PC-3 (cell line): ENCODE measurements around the gene SEPTIN11. TPM values are rescaled to one million over a fixed set of nuclear protein-coding genes. Genes with fewer than 3 reads are reported as not detected.

ENCODE experiments used
- ATAC-seq: fragments of 200-7000 bp; cut with Tn5 transposase; 2 replicates; pipeline ENCODE4 v1.9.1; 2020; ENCODE audit warnings: mild to moderate bottlenecking, moderate library complexity
- BruUV-seq: library from RNA; stranded (reverse); fragments of 400-500 nt; replicated peaks from 2 replicates; lab custom pipeline; 2021; lab: Mats Ljungman, UMichigan
- CTCF ChIA-PET: fragments of 300-600 bp; sonication (Branson Sonifier 250); formaldehyde crosslinking; loops from one replicate; lab custom pipeline; 2022; ENCODE audit warnings: antibody characterized with exemption; lab: Charles Lee
- POLR2A ChIA-PET: fragments of 300-600 bp; sonication (Branson Sonifier 250); formaldehyde crosslinking; loops from one replicate; lab custom pipeline; 2022; ENCODE audit warnings: antibody characterized with exemption; ENCODE audit not compliant: unreplicated experiment; lab: Charles Lee
- DNase-seq: peaks from one replicate; pipeline ENCODE4 v3.0.0-alpha.2; 2015
- H2AFZ ChIP-seq: fragments of 300-600 bp; sonication (generic); 2 replicates; pipeline ENCODE4 v1.6.0; 2016; ENCODE audit warnings: antibody characterized with exemption, low read length
- H3F3A ChIP-seq: fragments of 300-600 bp; sonication (generic); one replicate; pipeline ENCODE4 v1.6.0; 2017; ENCODE audit warnings: antibody characterized with exemption, low read length, control low read depth, mild to moderate bottlenecking; ENCODE audit not compliant: unreplicated experiment
- H3K27ac ChIP-seq: fragments of 300-600 bp; sonication (generic); 2 replicates; pipeline ENCODE4 v1.5.1; 2016; ENCODE audit warnings: mild to moderate bottlenecking, low read length
- H3K27me3 ChIP-seq: fragments of 300-600 bp; sonication (generic); 2 replicates; pipeline ENCODE4 v1.6.1; 2016; ENCODE audit warnings: low read length, mixed read lengths
- H3K36me3 ChIP-seq: fragments of 300-600 bp; sonication (generic); 2 replicates; pipeline ENCODE4 v1.6.1; 2016; ENCODE audit warnings: low read depth, mixed run types, low read length, mixed read lengths
- H3K4me1 ChIP-seq: fragments of 300-600 bp; sonication (generic); 2 replicates; pipeline ENCODE4 v1.5.1; 2016; ENCODE audit warnings: low read length; ENCODE audit not compliant: insufficient read depth
- H3K4me2 ChIP-seq: fragments of 300-600 bp; sonication (generic); 2 replicates; pipeline ENCODE4 v1.6.0; 2016; ENCODE audit warnings: low read length
- H3K4me3 ChIP-seq: fragments of 300-600 bp; sonication (generic); 2 replicates; pipeline ENCODE4 v1.5.1; 2016; ENCODE audit warnings: mild to moderate bottlenecking, low read length, mixed read lengths
- H3K79me2 ChIP-seq: fragments of 300-600 bp; sonication (generic); 2 replicates; pipeline ENCODE4 v1.6.1; 2017; ENCODE audit warnings: low read length, mixed read lengths
- H3K9ac ChIP-seq: fragments of 300-600 bp; sonication (generic); 2 replicates; pipeline ENCODE4 v1.6.0; 2016; ENCODE audit warnings: mild to moderate bottlenecking, low read length
- H3K9me2 ChIP-seq: fragments of 300-600 bp; sonication (generic); replicated peaks from 2 replicates; pipeline ENCODE4 v1.6.1; 2016; ENCODE audit warnings: mixed run types, low read length, mixed read lengths
- H3K9me3 ChIP-seq: fragments of 300-600 bp; sonication (generic); 2 replicates; pipeline ENCODE4 v1.6.1; 2016; ENCODE audit warnings: low read length, mixed read lengths
- H4K20me1 ChIP-seq: fragments of 300-600 bp; sonication (generic); 2 replicates; pipeline ENCODE4 v1.6.1; 2016; ENCODE audit warnings: low read length, mixed read lengths
- EZH2 ChIP-seq: fragments of 300-600 bp; sonication (generic); IDR thresholded peaks from one replicate; pipeline ENCODE4 v1.6.1; 2017; ENCODE audit warnings: antibody characterized with exemption, mild to moderate bottlenecking, low read length; ENCODE audit not compliant: unreplicated experiment
- EZH2phosphoT487 ChIP-seq: fragments of 300-600 bp; sonication (generic); IDR thresholded peaks from 2 replicates; pipeline ENCODE4 v1.6.1; 2018; ENCODE audit warnings: mild to moderate bottlenecking, antibody characterized with exemption, low read length, borderline replicate concordance
- intact Hi-C: fragments of 100-400 bp; cut with micrococcal nuclease; formaldehyde crosslinking; loops from 2 replicates; pipeline ENCODE4 v1.9.0; 2023
- total RNA-seq: library from RNA; depleted of rRNA; stranded (reverse); fragments of >200 nt; gene quantifications from 2 replicates; pipeline ENCODE4 v1.2.3, GENCODE V29; 2014
- TF ChIP-seq, protein P1 (sequence below): fragments of 300-600 bp; sonication (generic); conservative IDR thresholded peaks from 2 replicates; pipeline ENCODE4 v1.5.1; 2017; ENCODE audit warnings: antibody characterized with exemption, low read depth, mild to moderate bottlenecking, low read length

The SEPTIN11 gene
- total RNA-seq, 1 experiment from 2014 or later, result 39.0 TPM

DNA sequence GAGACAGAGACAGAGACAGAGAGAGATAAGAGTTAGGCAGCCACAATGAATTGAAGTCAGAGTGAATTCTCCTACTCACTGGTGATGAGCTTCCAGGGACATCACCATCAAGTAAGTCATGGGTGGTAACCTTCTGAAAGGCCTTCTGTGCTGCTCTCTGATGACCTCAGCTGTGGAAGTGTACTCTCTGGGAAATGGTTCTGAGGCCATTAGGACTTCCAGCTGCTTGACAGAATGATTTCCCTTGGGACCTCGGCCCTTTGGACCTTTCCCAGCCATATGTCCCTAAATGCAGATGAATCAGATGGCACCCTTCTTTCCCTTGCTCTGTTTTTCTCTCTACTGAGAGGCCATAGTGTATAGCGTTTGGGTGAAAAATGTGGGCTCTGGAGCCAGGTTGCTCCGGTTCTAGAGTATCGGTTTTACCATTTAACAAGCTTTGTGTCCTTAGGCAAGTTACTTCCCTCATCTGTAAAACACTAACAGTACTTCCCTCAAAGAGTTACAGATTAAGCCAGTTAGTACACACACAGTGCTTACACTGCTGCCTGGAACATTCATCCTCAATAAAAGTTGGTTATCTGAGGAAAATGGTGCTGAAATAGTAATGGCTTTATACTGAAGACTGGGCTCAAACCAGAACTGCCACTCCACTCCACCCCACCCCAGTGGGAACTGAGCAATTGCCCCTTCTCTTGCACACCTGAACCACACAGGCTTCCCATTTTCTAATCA, 7.6 kb downstream of the SEPTIN11 start:
- Histone ChIP-seq H3K4me3 (no peak overlapping the region), H2AFZ (no peak overlapping the region), H3K27me3 (no peaks in the 10 kb centered on the region), H3K9ac (no peak overlapping the region), H3F3A (no peaks in the 10 kb centered on the region), H3K4me1 (peaks cover 4% of the 10 kb centered on the region; the same call in 1 of the 2 replicates), H3K4me2 (no peak overlapping the region), H3K36me3 (0 out of 2 replicates have a peak, but pooled peaks cover 3% of the 10 kb centered on the region), H3K79me2 (peaks cover 79% of the 10 kb centered on the region), H3K27ac (no peak overlapping the region), H3K9me3 (no peaks in the 10 kb centered on the region), H3K9me2 (no peaks in the 10 kb centered on the region), H4K20me1 (no peaks in the 10 kb centered on the region)
- intact Hi-C loops, result no loop called here
- BruUV-seq, result no TSS peak
- TF ChIP-seq EZH2, result no peak
- TF ChIP-seq EZH2phosphoT487, result no peak
- TF ChIP-seq, protein P1, sequence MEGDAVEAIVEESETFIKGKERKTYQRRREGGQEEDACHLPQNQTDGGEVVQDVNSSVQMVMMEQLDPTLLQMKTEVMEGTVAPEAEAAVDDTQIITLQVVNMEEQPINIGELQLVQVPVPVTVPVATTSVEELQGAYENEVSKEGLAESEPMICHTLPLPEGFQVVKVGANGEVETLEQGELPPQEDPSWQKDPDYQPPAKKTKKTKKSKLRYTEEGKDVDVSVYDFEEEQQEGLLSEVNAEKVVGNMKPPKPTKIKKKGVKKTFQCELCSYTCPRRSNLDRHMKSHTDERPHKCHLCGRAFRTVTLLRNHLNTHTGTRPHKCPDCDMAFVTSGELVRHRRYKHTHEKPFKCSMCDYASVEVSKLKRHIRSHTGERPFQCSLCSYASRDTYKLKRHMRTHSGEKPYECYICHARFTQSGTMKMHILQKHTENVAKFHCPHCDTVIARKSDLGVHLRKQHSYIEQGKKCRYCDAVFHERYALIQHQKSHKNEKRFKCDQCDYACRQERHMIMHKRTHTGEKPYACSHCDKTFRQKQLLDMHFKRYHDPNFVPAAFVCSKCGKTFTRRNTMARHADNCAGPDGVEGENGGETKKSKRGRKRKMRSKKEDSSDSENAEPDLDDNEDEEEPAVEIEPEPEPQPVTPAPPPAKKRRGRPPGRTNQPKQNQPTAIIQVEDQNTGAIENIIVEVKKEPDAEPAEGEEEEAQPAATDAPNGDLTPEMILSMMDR, result no peak
- CTCF ChIA-PET, result no interaction called here
- POLR2A ChIA-PET, result interaction anchor here (0.6 kb wide), 1 partner anchor 24 kb away, joined by 6 read pairs; no protein-coding TSS in a partner anchor
- DNase-seq, result no peak
- no peak for ATAC-seq

GRCh38 chr4:76958891-76959290, 9.3 kb downstream of the SEPTIN11 start:
- no peaks in the 10 kb centered on the region for H4K20me1 ChIP-seq

More at GRCh38 chr4:76958891-76959290, 9.3 kb downstream of the SEPTIN11 start:
- Histone ChIP-seq H3F3A (no peaks in the 10 kb centered on the region), H3K36me3 (no peaks in the 10 kb centered on the region), H3K9me3 (no peaks in the 10 kb centered on the region), H3K79me2 (peaks cover 75% of the 10 kb centered on the region), H3K9me2 (no peaks in the 10 kb centered on the region), H3K9ac (no peak overlapping the region), H3K27me3 (no peaks in the 10 kb centered on the region), H3K4me3 (no peak overlapping the region), H3K4me1 (no peaks in the 10 kb centered on the region), H2AFZ (no peak overlapping the region), H3K27ac (no peak overlapping the region), H3K4me2 (no peak overlapping the region)
- DNase-seq, result no peak
- BruUV-seq, result no TSS peak
- intact Hi-C loops, result no loop called here
- no peak for ATAC-seq
- no peak for TF ChIP-seq EZH2phosphoT487
- TF ChIP-seq EZH2, result no peak
- TF ChIP-seq, protein P1, result no peak
- CTCF ChIA-PET, result no interaction called here
- POLR2A ChIA-PET, result no interaction called here
